AG04450 (cell line): ENCODE results near the gene SPI1. TPM values are rescaled to one million over a fixed set of nuclear protein-coding genes. Genes with fewer than 3 reads are reported as not detected.

Experiments
- CTCF ChIA-PET: fragments of 300-600, 350-600 bp; formaldehyde crosslinking; extraction: SDS; loops from one replicate; lab custom pipeline; 2022; ENCODE audit warnings: antibody characterized with exemption, inconsistent platforms; lab: Charles Lee
- POLR2A ChIA-PET: fragments of 350-600 bp; formaldehyde crosslinking; extraction: SDS; loops from one replicate; lab custom pipeline; 2021; ENCODE audit warnings: antibody characterized with exemption, inconsistent platforms; lab: Yijun Ruan, JAX
- DNase-seq: peaks from one replicate; pipeline ENCODE4 v3.0.0-alpha.2; 2011; ENCODE audit warnings: low read depth, low spot score
- H3K27ac ChIP-seq: one replicate; pipeline ENCODE4 v1.5.1; 2012; ENCODE audit warnings: low read depth, low read length, control low read depth
- H3K27me3 ChIP-seq: one replicate; pipeline ENCODE4 v1.6.0; 2012; ENCODE audit warnings: low read length; ENCODE audit not compliant: control insufficient read depth, insufficient read depth
- H3K4me3 ChIP-seq: 2 replicates; pipeline ENCODE4 v1.5.1; 2011; ENCODE audit warnings: mild to moderate bottlenecking, low read depth, low read length, control low read depth
- H3K9me3 ChIP-seq: 2 replicates; pipeline ENCODE4 v1.5.1; 2012; ENCODE audit warnings: low read length; ENCODE audit not compliant: control insufficient read depth, insufficient read depth
- CTCF ChIP-seq: IDR thresholded peaks from 2 replicates; pipeline ENCODE4 v1.5.1; 2011; ENCODE audit warnings: low read depth, low read length, control low read depth, inconsistent platforms
- polyA plus RNA-seq: library from polyadenylated mRNA; depleted of rRNA; stranded (reverse); fragments of >200 nt; gene quantifications from 2 replicates; pipeline ENCODE4 v1.2.3, GENCODE V29; 2011

SPI1 gene
- polyA plus RNA-seq, 1 experiment: not detected

GRCh38 chr11:47345890-47346563 lies 32.3 kb downstream of the SPI1 start:
- CTCF ChIA-PET: interaction anchor here (0.6 to 1.1 kb wide), 2 partner anchors 9 to 106 kb away, joined by 3 to 7 read pairs; no protein-coding TSS in a partner anchor

DNA sequence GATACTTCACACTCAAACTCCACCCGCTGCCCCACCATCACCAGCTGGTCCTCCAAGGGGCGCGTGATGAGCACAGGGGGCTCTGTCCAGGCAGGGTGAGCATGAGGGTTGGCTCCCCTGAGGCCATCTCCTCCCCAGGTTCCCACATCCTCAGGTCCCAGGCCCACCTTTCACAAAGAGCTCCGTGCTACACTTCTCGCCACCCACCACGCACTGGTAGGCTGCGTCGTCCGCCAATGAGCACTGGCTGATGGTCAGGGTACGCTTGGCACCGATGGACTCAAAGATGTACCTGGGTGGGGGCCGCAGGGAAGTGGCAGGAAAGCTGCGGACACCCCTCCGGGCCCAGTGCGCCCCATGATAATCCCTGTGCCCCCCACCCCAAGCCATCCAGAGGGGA lies 35.5 kb downstream of the SPI1 start:
- Histone ChIP-seq H3K9me3 (no peaks in the 10 kb centered on the region; the same call in 1 of the 2 replicates), H3K4me3 (no peak overlapping the region), H3K27ac (no peak overlapping the region), H3K27me3 (peaks cover 30% of the 10 kb centered on the region)
- TF ChIP-seq CTCF: no peak
- ChIA-PET POLR2A (no interaction called here), CTCF (interaction anchor here (1.1 kb wide), 1 partner anchor 12 kb away, joined by 3 read pairs; no protein-coding TSS in a partner anchor)
- no peak for DNase-seq

More at GRCh38 chr11:47345890-47346563, 32.3 kb downstream of the SPI1 start:
- peaks cover 31% of the 10 kb centered on the region for H3K27me3 ChIP-seq
- H3K4me3 ChIP-seq: no peak overlapping the region
- H3K27ac ChIP-seq: no peak overlapping the region
- TF ChIP-seq CTCF: no peak
- POLR2A ChIA-PET: no interaction called here
- DNase-seq: no peak
- no peaks in the 10 kb centered on the region; the same call in 1 of the 2 replicates for H3K9me3 ChIP-seq

GRCh38 chr11:47342036-47342803 lies 36.1 kb downstream of the SPI1 start:
- Histone ChIP-seq H3K4me3 (no peak overlapping the region), H3K27me3 (peaks cover 24% of the 10 kb centered on the region), H3K27ac (no peak overlapping the region), H3K9me3 (no peaks in the 10 kb centered on the region; the same call in 1 of the 2 replicates)
- ChIA-PET CTCF (interaction anchor here (1.1 to 1.2 kb wide), 2 partner anchors 13 kb away, joined by 3 to 8 read pairs; no protein-coding TSS in a partner anchor), POLR2A (no interaction called here)
- no peak for TF ChIP-seq CTCF
- no peak for DNase-seq

- Histone ChIP-seq H3K27me3 (peaks cover 16% of the 10 kb centered on the region), H3K4me3 (no peak overlapping the region), H3K27ac (no peak overlapping the region), H3K9me3 (no peaks in the 10 kb centered on the region; the same call in 1 of the 2 replicates)
- DNase-seq: no peak
- ChIA-PET POLR2A (no interaction called here), CTCF (interaction anchor here (1.2 kb wide), 1 partner anchor 14 kb away, joined by 8 read pairs; no protein-coding TSS in a partner anchor)
- no peak for TF ChIP-seq CTCF
These were observed 37.2 kb downstream of the SPI1 start for GRCh38 chr11:47340980-47341775.
